Muscle layer of colon (tissue), 2 donors: ENCODE measurements around the gene RBM47.
"Not testable (repeated sequence)": the region's sequence is repeated elsewhere in the genome, so short reads cannot be mapped to it uniquely, and the experiment has no call there.

Experiments used
- H3K27ac ChIP-seq: one replicate; pipeline ENCODE4 v1.7.0; 2013; ENCODE audit warnings: low read depth, mild to moderate bottlenecking, low read length, moderate library complexity
- H3K27me3 ChIP-seq, 2 donors: one replicate each; pipeline ENCODE4 v1.7.0; 2013; ENCODE audit warnings: low read length in 2 of 2, mild to moderate bottlenecking in 2 of 2; ENCODE audit not compliant: insufficient read depth in 2 of 2, control insufficient read depth in 1 of 2
- H3K36me3 ChIP-seq: one replicate; pipeline ENCODE4 v1.7.0; 2013; ENCODE audit warnings: mild to moderate bottlenecking, low read length; ENCODE audit not compliant: insufficient read depth
- H3K4me1 ChIP-seq: one replicate; pipeline ENCODE4 v1.7.0; 2013; ENCODE audit warnings: mild to moderate bottlenecking, low read length; ENCODE audit not compliant: insufficient read depth
- H3K4me3 ChIP-seq, 2 donors: one replicate each; pipeline ENCODE4 v1.7.0; 2013; ENCODE audit warnings: low read length in 2 of 2, low read depth in 1 of 2, mild to moderate bottlenecking in 1 of 2, moderate library complexity in 1 of 2
- H3K9ac ChIP-seq: one replicate; pipeline ENCODE4 v1.7.0; 2013; ENCODE audit warnings: low read length
- H3K9me3 ChIP-seq: one replicate; pipeline ENCODE4 v1.7.0; 2013; ENCODE audit warnings: mild to moderate bottlenecking, low read length
- donor health status: abdominal sarcoma.
- donor health status: Adenocarcinoma of cecum.

Gene RBM47

GRCh38 chr4:40520533-40520932 lies 109.1 kb downstream of the RBM47 start:
- Histone ChIP-seq H3K4me1 (peaks cover 2% of the 10 kb centered on the region), H3K27me3 (no peaks in the 10 kb centered on the region), H3K4me3 (no peak overlapping the region), H3K9ac (no peak overlapping the region), H3K27ac (no peak overlapping the region), H3K9me3 (no peaks in the 10 kb centered on the region), H3K36me3 (no peaks in the 10 kb centered on the region)

DNA sequence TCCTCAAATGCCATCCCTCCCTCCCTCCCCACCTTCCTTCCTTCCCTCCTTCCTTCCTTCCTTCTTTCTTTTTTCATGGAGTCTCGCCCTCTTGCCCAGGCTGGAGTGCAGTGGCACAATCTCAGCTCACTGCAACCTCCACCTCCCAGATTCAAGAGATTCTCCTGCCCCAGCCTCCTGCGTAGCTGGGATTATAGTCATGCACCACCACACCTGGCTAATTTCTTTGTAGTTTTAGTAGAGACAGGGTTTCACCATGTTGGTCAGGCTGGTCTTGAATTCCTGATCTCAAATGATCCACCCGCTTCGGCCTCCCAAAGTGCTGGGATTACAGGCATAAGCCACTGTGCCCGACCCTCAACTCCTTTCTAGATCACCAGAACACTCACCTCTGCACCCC lies 112.6 kb downstream of the RBM47 start:
- not testable (repeated sequence) for H3K9me3 ChIP-seq, H3K4me3 ChIP-seq, H3K36me3 ChIP-seq, H3K27ac ChIP-seq, H3K4me1 ChIP-seq, H3K27me3 ChIP-seq, H3K9ac ChIP-seq

DNA sequence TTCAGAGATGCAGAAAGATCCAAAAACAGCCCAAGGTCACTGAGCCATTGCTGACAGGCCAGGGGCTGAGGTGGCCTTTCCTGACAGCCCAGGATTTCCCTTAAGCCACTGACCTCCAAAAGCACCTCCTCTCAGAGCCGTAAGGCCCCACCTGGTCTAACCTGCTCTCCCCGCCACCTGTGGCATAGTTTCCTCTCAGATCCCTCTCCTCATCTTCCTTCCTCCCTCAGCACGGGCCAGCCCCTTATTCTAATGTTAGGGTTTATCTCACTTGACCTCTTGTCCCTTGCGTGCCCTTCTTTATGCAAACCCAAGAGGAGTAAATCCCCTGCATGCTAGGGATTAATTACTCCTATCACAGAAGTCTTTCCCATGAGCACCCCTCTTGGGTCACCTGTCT lies 113.0 kb downstream of the RBM47 start:
- no peak overlapping the region for H3K9ac ChIP-seq
- H3K9me3 ChIP-seq = no peaks in the 10 kb centered on the region
- no peaks in the 10 kb centered on the region for H3K27me3 ChIP-seq
- no peaks in the 10 kb centered on the region for H3K4me1 ChIP-seq
- no peaks in the 10 kb centered on the region for H3K36me3 ChIP-seq
- H3K27ac ChIP-seq = no peak overlapping the region
- no peak overlapping the region for H3K4me3 ChIP-seq

DNA sequence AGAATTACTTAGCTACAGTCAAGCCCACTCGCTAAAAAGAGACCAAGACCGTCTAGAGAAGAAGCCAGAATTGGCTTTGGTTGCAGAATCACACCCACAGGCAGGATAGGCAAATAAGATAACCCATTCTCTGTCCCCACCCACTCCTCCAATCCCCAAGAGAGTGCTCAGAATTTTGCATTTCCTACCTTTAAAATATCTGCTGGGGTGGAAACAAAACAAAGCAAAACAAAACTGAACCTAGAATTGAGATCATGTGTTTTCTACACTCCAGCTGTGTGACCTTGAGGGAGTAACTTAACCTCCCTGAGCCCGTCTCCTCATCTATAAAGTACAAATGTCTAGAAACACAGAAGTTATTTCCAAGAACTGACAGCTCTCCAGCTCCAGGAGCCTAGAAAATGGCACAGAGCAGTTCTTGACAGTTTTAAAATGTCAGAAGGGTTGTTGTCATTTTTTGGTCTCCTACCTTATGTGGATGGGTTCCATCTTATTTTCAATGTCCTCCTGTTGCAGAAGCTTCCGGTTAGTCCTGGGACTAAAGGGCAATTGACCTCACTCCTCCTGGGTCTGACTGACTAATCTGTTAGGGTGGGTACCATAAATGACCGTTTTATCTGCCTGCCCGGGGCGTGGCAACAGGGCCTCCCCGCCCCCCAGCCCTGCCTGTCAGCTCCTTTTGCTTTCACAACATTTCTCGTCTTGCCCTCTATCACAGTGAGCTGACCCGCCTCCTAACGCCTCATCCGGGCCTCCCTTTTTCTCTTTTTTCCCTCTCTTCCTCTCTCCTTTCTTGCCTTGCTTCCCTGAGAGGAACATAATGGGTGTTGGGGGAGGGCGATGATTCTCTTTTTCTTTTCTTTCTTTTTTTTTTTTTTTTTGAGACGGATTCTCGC lies 114.0 kb downstream of the RBM47 start:
- Histone ChIP-seq H3K9me3 (no peaks in the 10 kb centered on the region), H3K27ac (no peak overlapping the region), H3K4me3 (no peak overlapping the region), H3K27me3 (no peaks in the 10 kb centered on the region), H3K4me1 (no peaks in the 10 kb centered on the region), H3K9ac (no peak overlapping the region), H3K36me3 (no peaks in the 10 kb centered on the region)

GRCh38 chr4:40515037-40515397 lies 114.6 kb downstream of the RBM47 start:
- H3K36me3 ChIP-seq = no peaks in the 10 kb centered on the region
- no peaks in the 10 kb centered on the region for H3K27me3 ChIP-seq
- no peak overlapping the region for H3K27ac ChIP-seq
- H3K4me3 ChIP-seq = no peak overlapping the region
- H3K9me3 ChIP-seq = no peaks in the 10 kb centered on the region
- no peak overlapping the region for H3K9ac ChIP-seq
- no peaks in the 10 kb centered on the region for H3K4me1 ChIP-seq

GRCh38 chr4:40514497-40514951 lies 115.1 kb downstream of the RBM47 start:
- no peaks in the 10 kb centered on the region for H3K27me3 ChIP-seq
- H3K27ac ChIP-seq = no peak overlapping the region
- no peaks in the 10 kb centered on the region for H3K36me3 ChIP-seq
- H3K9me3 ChIP-seq = no peaks in the 10 kb centered on the region
- no peak overlapping the region for H3K4me3 ChIP-seq
- no peaks in the 10 kb centered on the region for H3K4me1 ChIP-seq
- no peak overlapping the region for H3K9ac ChIP-seq

GRCh38 chr4:40511036-40511614 lies 118.5 kb downstream of the RBM47 start:
- no peak overlapping the region for H3K9ac ChIP-seq
- no peaks in the 10 kb centered on the region for H3K4me1 ChIP-seq
- H3K36me3 ChIP-seq = no peaks in the 10 kb centered on the region
- H3K9me3 ChIP-seq = no peaks in the 10 kb centered on the region
- no peaks in the 10 kb centered on the region for H3K27me3 ChIP-seq
- H3K27ac ChIP-seq = no peak overlapping the region
- H3K4me3 ChIP-seq = no peak overlapping the region

DNA sequence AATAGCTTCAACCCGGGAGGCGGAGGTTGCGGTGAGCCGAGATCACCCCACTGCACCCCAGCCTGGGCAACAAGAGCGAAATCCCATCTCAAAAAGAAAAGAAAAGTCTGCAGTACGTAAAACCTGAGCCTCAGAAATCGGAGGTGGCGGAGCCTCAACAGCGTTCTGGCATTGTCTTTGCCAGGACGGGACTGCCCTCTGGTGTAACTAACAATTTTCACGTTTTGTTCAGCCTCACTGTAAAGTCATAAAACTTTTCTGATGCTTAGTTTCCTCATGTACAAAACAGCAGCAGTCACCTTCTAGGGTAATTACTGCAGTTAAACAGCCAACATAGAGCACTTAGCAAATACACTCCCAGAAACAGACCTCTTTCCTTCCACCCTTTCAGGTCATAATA lies 121.7 kb downstream of the RBM47 start:
- Histone ChIP-seq H3K4me1 (no peaks in the 10 kb centered on the region), H3K9me3 (no peaks in the 10 kb centered on the region), H3K36me3 (no peaks in the 10 kb centered on the region), H3K9ac (no peak overlapping the region), H3K27ac (no peak overlapping the region), H3K27me3 (no peaks in the 10 kb centered on the region), H3K4me3 (no peak overlapping the region)

GRCh38 chr4:40506492-40506891 lies 123.2 kb downstream of the RBM47 start:
- Histone ChIP-seq H3K36me3 (no peaks in the 10 kb centered on the region), H3K27me3 (no peaks in the 10 kb centered on the region), H3K9me3 (no peaks in the 10 kb centered on the region), H3K27ac (no peak overlapping the region), H3K9ac (no peak overlapping the region), H3K4me1 (no peaks in the 10 kb centered on the region), H3K4me3 (no peak overlapping the region)

- no peaks in the 10 kb centered on the region for H3K36me3 ChIP-seq
- H3K4me3 ChIP-seq = no peak overlapping the region
- no peaks in the 10 kb centered on the region for H3K4me1 ChIP-seq
- no peak overlapping the region for H3K9ac ChIP-seq
- H3K27ac ChIP-seq = no peak overlapping the region
- H3K9me3 ChIP-seq = no peaks in the 10 kb centered on the region
- no peaks in the 10 kb centered on the region for H3K27me3 ChIP-seq
Measured at GRCh38 chr4:40506066-40506465, 123.6 kb downstream of the RBM47 start.

- no peaks in the 10 kb centered on the region for H3K4me1 ChIP-seq
- H3K36me3 ChIP-seq = no peaks in the 10 kb centered on the region
- H3K9ac ChIP-seq = no peak overlapping the region
- no peaks in the 10 kb centered on the region for H3K27me3 ChIP-seq
- H3K27ac ChIP-seq = no peak overlapping the region
- no peak overlapping the region for H3K4me3 ChIP-seq
- H3K9me3 ChIP-seq = no peaks in the 10 kb centered on the region
Measured at GRCh38 chr4:40502934-40503333, 126.7 kb downstream of the RBM47 start.

DNA sequence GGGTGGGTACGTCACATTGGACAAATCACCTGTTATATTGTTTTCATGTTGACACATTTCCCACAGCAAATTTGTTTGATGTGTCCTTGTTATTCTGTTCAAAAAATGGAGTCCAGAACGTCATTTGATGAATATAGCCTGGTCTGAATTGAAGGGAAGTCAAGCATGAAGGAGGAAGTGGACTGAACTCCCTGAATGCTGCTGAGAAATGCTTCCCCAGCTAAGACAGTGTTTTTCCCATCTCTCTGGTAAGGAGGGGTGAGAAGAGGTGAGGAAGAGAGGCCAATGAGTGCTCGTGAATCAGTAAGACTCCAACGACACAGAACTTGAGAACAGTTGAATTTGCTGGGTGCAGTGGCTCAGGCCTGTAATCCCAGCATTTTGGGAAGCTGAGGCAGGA lies 127.4 kb downstream of the RBM47 start:
- H3K4me1 ChIP-seq = no peaks in the 10 kb centered on the region
- no peak overlapping the region for H3K4me3 ChIP-seq
- H3K9me3 ChIP-seq = no peaks in the 10 kb centered on the region
- no peaks in the 10 kb centered on the region for H3K27me3 ChIP-seq
- H3K36me3 ChIP-seq = no peaks in the 10 kb centered on the region
- no peak overlapping the region for H3K9ac ChIP-seq
- no peak overlapping the region for H3K27ac ChIP-seq
